Endothelial cell of umbilical vein (primary cell): ENCODE results near the gene TTLL11. TPM values are rescaled to one million over a fixed set of nuclear protein-coding genes. Genes with fewer than 3 reads are reported as not detected.

ENCODE experiments used
- BruUV-seq: library from RNA; stranded (reverse); fragments of 400-500 nt; replicated peaks from 2 replicates; lab custom pipeline; 2021; lab: Mats Ljungman, UMichigan
- CTCF ChIA-PET: fragments of 300-600, 350-600 bp; sonication (Branson Sonifier 250); formaldehyde crosslinking; loops from one replicate; lab custom pipeline; 2021; ENCODE audit warnings: antibody characterized with exemption, inconsistent platforms; lab: Charles Lee
- POLR2A ChIA-PET: fragments of 300-600, 350-600 bp; sonication (Branson Sonifier 250); formaldehyde crosslinking; loops from one replicate; lab custom pipeline; 2021; ENCODE audit warnings: antibody characterized with exemption, inconsistent platforms; lab: Charles Lee
- DNase-seq: peaks from one replicate; pipeline ENCODE4 v3.0.0-alpha.2; 2011; ENCODE audit warnings: low read depth, low spot score
- FAIRE-seq: peaks from 2 replicates; lab custom pipeline; 2011; peaks lifted over from hg19 to GRCh38; lab: Jason Lieb, UNC
- H2AFZ ChIP-seq: 2 replicates; pipeline ENCODE4 v1.6.0; 2012; ENCODE audit warnings: low read depth, low read length, control low read depth, inconsistent platforms
- H3K27ac ChIP-seq: 2 replicates; pipeline ENCODE4 v1.5.1; 2011; ENCODE audit warnings: low read depth, mild to moderate bottlenecking, control low read depth, low read length, moderate library complexity; ENCODE audit not compliant: insufficient read depth
- H3K27me3 ChIP-seq, 2 experiments: 2 replicates each; pipeline versions ENCODE4 v1.6.0 to v1.6.1; 2011; ENCODE audit warnings: low read length in 2 of 2, mixed read lengths in 1 of 2; ENCODE audit not compliant: control insufficient read depth in 2 of 2, insufficient read depth in 2 of 2
- H3K36me3 ChIP-seq, 2 experiments: 2 replicates in 1 of 2; 3 replicates in 1 of 2; pipeline ENCODE4 v1.5.1; 2011; ENCODE audit warnings: low read length in 2 of 2, mild to moderate bottlenecking in 1 of 2, moderate library complexity in 1 of 2; ENCODE audit not compliant: control insufficient read depth in 2 of 2, insufficient read depth in 2 of 2; ENCODE audit errors: extremely low read depth in 1 of 2
- H3K4me1 ChIP-seq: 3 replicates; pipeline ENCODE4 v1.5.1; 2011; ENCODE audit warnings: mild to moderate bottlenecking, low read length; ENCODE audit not compliant: control insufficient read depth, insufficient read depth; ENCODE audit errors: extremely low read depth
- H3K4me2 ChIP-seq: 2 replicates; pipeline ENCODE4 v1.6.1; 2011; ENCODE audit warnings: low read length, control low read depth, mixed read lengths; ENCODE audit not compliant: insufficient read depth
- H3K4me3 ChIP-seq, 3 experiments: fragments of 200-600 bp in 1 of 3; sonication (generic), shearing (Covaris generic) in 1 of 3; replicated peaks in 1 of 3; 2 replicates each; pipeline ENCODE4 v1.5.1; 2011 to 2016; ENCODE audit warnings: control low read depth in 3 of 3, low read length in 3 of 3, mild to moderate bottlenecking in 2 of 3, inconsistent platforms in 1 of 3, low read depth in 1 of 3, moderate library complexity in 1 of 3; ENCODE audit not compliant: insufficient read depth in 1 of 3
- H3K79me2 ChIP-seq: 2 replicates; pipeline ENCODE4 v1.6.0; 2012; ENCODE audit warnings: low read length, inconsistent platforms; ENCODE audit not compliant: control insufficient read depth, insufficient read depth
- H3K9ac ChIP-seq: replicated peaks from 2 replicates; pipeline ENCODE3; 2011; ENCODE audit warnings: low read length, control low read depth; ENCODE audit not compliant: insufficient read depth; ENCODE audit errors: extremely low read depth
- H3K9me1 ChIP-seq: replicated peaks from 3 replicates; pipeline ENCODE4 v1.6.0; 2011; ENCODE audit warnings: mild to moderate bottlenecking, low read length; ENCODE audit not compliant: control insufficient read depth, insufficient read depth; ENCODE audit errors: extremely low read depth
- H3K9me3 ChIP-seq: replicated peaks from 2 replicates; pipeline ENCODE4 v1.5.1; 2012; ENCODE audit warnings: low read length, inconsistent platforms; ENCODE audit not compliant: control insufficient read depth, insufficient read depth
- H4K20me1 ChIP-seq: replicated peaks from 2 replicates; pipeline ENCODE3; 2011; ENCODE audit warnings: mild to moderate bottlenecking, low read length; ENCODE audit not compliant: control insufficient read depth, insufficient read depth; ENCODE audit errors: extremely low read depth
- EZH2 ChIP-seq: IDR thresholded peaks from 2 replicates; pipeline ENCODE4 v1.6.1; 2012; ENCODE audit warnings: borderline replicate concordance, low read depth, mild to moderate bottlenecking, moderate library complexity, low read length, inconsistent platforms; ENCODE audit not compliant: severe bottlenecking
- FOS ChIP-seq: IDR thresholded peaks from 2 replicates; pipeline ENCODE4 v1.6.1; 2011; ENCODE audit warnings: mild to moderate bottlenecking, low read length, moderate library complexity, borderline replicate concordance; ENCODE audit not compliant: insufficient read depth
- GATA2 ChIP-seq: IDR thresholded peaks from 2 replicates; pipeline ENCODE4 v1.7.0; 2011; ENCODE audit warnings: low read depth, mild to moderate bottlenecking, moderate library complexity, mixed read lengths, low read length; ENCODE audit not compliant: insufficient read length, insufficient read depth
- JUN ChIP-seq: IDR thresholded peaks from 2 replicates; pipeline ENCODE4 v1.6.1; 2011; ENCODE audit warnings: borderline replicate concordance, low read depth; ENCODE audit not compliant: insufficient read length, insufficient read depth
- MAX ChIP-seq: IDR thresholded peaks from 2 replicates; pipeline ENCODE4 v1.6.1; 2011; ENCODE audit not compliant: insufficient read depth, insufficient read length
- MYC ChIP-seq: IDR thresholded peaks from one replicate; pipeline ENCODE4 v1.6.1; 2011; ENCODE audit warnings: mild to moderate bottlenecking, low read depth, low read length
- POLR2A ChIP-seq: IDR thresholded peaks from 2 replicates; pipeline ENCODE4 v1.6.1; 2012; ENCODE audit warnings: low read depth, mild to moderate bottlenecking, control low read depth, low read length
- POLR2AphosphoS5 ChIP-seq: IDR thresholded peaks from 2 replicates; pipeline ENCODE4 v1.6.1; 2012; ENCODE audit warnings: low read depth, mild to moderate bottlenecking, control low read depth, low read length, moderate library complexity; ENCODE audit not compliant: insufficient read depth
- dilution Hi-C: fragments of 300-500 bp; cut with MboI; formaldehyde crosslinking; loops from one replicate; pipeline ENCODE4 v1.15.0; 2019; ENCODE audit warnings: low sequenced_read_pairs; ENCODE audit not compliant: extremely low pct_ligation_motif_present
- intact Hi-C: fragments of 100-400 bp; cut with micrococcal nuclease; formaldehyde crosslinking; loops from one replicate; pipeline ENCODE4 v1.10.0; 2022
- polyA plus RNA-seq, 4 experiments: library from polyadenylated mRNA; depleted of rRNA in 3 of 4; stranded (reverse) in 3 of 4; unstranded in 1 of 4; fragments of >200 nt; gene quantifications; 2 replicates each; pipeline versions ENCODE4 v1.2.1 to v1.2.3, GENCODE V29; 2011 to 2012; ENCODE audit warnings: missing spikeins in 1 of 4
- total RNA-seq: library from RNA; stranded (reverse); gene quantifications from 2 replicates; pipeline ENCODE4 v1.2.3, GENCODE V29; 2021
- TF ChIP-seq, protein P1 (sequence below), 2 donors: IDR thresholded peaks; 1 replicate in 1 of 2; 2 replicates in 1 of 2; pipeline ENCODE4 v1.5.1; 2011; ENCODE audit warnings: low read length in 2 of 2, mild to moderate bottlenecking in 2 of 2, moderate library complexity in 2 of 2, control low read depth in 1 of 2, inconsistent platforms in 1 of 2, low read depth in 1 of 2; ENCODE audit not compliant: insufficient read depth in 1 of 2; ENCODE audit errors: extremely low read depth in 1 of 2

Gene TTLL11
- total and polyA plus RNA-seq, 2 donors (not counting 3 experiments of a cell fraction or from before 2014, with no cell fraction given) = 4.9 to 5.1 TPM

DNA sequence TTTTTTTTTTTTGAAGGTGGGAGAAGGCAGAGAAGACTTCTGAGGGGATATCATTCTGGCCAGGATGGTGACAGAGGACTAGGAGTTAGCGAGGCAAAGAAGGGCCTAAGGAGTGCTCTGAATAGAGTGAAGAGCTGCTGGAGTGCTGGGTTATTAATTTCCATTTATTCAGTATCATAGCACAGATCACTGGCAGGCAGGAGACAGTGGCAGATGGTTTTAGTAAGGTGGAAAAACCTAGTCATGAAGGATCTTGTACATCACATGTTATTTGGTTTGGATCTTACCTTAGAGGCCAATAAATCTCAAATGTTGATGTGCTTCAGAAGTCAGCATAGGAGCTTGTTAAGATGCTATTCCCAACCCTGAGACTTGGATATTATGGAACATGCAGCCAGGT is 165.5 kb downstream of the TTLL11 start:
- Histone ChIP-seq H3K4me3 (no peak overlapping the region), H3K27ac (no peak overlapping the region), H2AFZ (no peak overlapping the region), H4K20me1 (no peaks in the 10 kb centered on the region), H3K9me3 (no peaks in the 10 kb centered on the region), H3K4me2 (no peak overlapping the region), H3K9ac (no peak overlapping the region), H3K4me1 (no peaks in the 10 kb centered on the region), H3K79me2 (no peaks in the 10 kb centered on the region), H3K36me3 (no peaks in the 10 kb centered on the region), H3K9me1 (no peaks in the 10 kb centered on the region), H3K27me3 (no peaks in the 10 kb centered on the region)
- BruUV-seq = no TSS peak
- ChIA-PET POLR2A (no interaction called here), CTCF (no interaction called here)
- DNase-seq = no peak
- TF ChIP-seq FOS (no peak), JUN (no peak), GATA2 (no peak), EZH2 (no peak), MYC (no peak), POLR2A (no peak), MAX (no peak), POLR2AphosphoS5 (no peak)
- TF ChIP-seq, protein P1, sequence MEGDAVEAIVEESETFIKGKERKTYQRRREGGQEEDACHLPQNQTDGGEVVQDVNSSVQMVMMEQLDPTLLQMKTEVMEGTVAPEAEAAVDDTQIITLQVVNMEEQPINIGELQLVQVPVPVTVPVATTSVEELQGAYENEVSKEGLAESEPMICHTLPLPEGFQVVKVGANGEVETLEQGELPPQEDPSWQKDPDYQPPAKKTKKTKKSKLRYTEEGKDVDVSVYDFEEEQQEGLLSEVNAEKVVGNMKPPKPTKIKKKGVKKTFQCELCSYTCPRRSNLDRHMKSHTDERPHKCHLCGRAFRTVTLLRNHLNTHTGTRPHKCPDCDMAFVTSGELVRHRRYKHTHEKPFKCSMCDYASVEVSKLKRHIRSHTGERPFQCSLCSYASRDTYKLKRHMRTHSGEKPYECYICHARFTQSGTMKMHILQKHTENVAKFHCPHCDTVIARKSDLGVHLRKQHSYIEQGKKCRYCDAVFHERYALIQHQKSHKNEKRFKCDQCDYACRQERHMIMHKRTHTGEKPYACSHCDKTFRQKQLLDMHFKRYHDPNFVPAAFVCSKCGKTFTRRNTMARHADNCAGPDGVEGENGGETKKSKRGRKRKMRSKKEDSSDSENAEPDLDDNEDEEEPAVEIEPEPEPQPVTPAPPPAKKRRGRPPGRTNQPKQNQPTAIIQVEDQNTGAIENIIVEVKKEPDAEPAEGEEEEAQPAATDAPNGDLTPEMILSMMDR (IDR thresholded peaks at IDR 0.05; ENCODE audit: extremely low read depth in 1 of 2, insufficient read depth in 1 of 2, low read depth in 1 of 2, low read length in 2 of 2) = no peak
- intact Hi-C loops (no loop called here), dilution Hi-C loops (no loop called here)
- no peak for FAIRE-seq
